Measurements from ENCODE around the gene MAP3K9.
A peak's percentile ranks its signal among the peaks of the same experiment; 100 is the strongest.
"Not testable (repeated sequence)": the region's sequence is repeated elsewhere in the genome, so short reads cannot be mapped to it uniquely, and the experiment has no call there.

Gene MAP3K9

DNA sequence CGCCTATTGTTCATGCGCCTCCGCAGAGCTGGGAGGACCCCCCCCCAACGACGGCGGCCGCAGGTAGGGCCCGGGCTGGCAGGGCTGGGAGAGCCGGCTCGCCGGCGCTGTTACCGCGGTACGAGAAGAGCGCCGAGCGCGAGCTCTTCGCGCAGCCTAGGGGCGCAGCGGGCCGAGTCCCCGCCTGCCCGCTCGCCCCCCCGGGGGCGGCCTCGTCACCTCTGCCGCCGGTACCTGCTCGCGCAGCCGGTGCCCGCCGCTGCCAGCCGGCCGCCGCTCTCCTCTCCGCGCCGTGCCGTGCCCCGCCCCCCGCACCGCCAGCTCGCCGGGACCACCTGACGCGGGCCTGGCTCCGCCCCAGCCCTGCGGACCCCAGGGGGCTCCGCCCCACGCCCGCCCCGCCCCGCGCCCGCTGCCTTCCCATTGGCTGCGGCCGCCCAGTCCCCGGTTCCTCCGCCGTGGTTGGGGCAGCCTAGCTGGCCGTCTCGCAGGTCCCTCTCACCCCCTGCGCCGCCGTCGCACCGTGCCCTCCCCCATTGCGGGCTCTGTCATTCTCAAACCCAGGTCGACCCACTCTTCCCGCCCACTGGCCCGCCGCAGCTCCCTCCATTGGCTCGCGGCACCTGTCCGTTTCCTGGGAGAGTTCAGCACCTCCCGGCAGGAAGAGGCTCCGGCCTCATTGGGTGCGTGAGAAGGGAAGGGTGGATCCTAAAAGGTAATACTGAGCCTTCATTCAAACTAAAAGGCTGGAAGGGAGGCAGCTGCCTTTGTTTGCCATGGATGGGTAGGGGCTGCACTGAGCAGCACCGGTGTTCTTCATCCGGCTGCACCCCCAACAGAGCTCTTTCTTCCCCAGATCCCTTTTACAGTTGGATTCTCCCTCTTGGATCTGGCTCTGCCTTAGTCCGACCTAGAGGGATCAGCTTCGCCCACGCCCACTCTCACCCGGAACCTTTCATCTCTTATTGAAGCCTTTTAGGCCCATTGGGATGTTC, at the start of gene MAP3K9:
Gene MAP3K9, minus strand, starts transcription at position 289 of the 995 bp plus-strand sequence. CDS start 342 bp downstream, outside the sequence.
- DNase-seq (ENCODE audit: low read depth, low spot score) = peak; percentile 92

DNA sequence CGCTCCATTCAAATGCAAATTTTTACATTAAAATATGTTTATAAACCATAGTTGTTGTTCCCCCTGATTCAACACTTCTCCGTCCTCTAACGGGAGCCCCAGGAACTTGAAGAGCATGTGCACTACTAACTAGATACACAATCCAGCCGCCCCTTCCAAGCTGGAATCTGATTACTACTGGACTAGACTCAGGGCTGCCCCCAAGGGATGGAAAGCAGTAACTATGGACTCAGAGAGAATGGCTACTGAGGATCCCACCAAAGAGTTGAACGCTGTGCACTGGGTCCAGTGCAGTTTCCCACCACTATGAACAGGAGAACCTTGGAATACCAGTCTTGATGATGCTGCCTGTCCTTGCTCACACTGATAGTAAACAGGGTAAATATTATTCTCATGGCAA, 49.3 kb upstream of the MAP3K9 start:
- DNase-seq (ENCODE audit: low read depth, low spot score) = no peak

DNA sequence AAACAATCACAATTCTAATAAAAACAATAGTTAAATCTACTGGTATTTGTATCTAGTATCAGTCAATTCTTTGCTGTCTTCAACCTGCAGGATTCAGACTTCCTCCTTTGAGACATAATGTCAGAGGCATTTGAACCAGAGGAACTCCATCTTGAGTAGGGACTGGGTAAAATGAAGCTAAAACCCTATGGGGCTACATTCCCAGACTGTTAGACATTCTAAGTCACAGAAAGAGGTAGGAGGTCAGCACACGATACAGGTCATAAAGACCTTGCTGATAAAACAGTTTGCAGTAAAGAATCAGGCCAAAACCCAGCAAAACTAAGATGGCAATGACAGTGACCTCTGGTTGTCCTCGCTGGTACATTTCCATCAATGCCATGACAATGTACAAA, 48.2 kb upstream of the MAP3K9 start:
- DNase-seq (ENCODE audit: low read depth, low spot score) = no peak

DNA sequence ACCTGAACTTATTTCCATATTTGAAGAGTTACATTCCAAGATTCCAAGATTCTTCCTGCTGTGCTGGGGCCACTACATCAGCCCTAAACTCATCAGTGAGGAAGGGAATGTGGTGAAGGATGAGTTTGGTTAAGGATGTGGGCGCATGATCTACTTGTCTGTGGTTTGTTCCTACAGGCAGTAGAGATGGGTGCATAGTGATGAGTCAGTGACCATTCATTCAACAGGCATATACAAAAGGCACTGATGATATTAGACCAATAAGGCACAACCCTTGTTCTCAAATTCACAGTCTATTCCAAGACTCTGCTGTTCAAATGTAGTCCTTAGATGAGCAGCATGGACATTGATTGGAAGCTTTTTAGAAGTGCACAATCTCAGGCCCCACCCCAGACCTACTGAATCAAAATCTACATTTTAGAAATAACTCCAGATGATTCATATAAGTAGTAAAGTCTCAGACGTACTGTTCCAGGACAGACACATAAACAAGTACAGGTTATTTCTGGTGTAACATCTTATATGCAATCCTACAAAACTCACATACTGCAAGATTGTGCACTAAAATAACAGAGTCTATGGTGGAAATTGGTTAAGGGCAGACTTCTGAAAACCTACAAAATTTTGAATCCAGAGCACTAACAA, 47.7 kb upstream of the MAP3K9 start:
- no peak for DNase-seq (ENCODE audit: low read depth, low spot score)

DNA sequence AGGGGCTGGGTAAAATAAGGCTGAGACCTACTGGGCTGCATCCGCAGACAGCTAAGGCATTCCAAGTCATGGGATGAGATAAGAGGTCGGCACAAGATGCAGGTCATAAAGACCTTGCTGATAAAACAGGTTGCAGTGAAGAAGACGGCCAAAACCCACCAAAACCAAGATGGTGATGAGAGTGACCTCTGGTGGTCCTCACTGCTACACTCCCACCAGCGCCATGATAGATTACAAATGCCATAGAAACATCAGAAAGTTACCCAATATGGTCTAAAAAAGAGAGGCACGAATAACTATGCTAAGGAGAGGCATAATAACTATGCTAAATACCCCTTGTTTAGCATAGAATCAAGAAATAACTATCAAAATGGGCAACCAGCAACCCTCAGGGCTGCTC, 46.2 kb upstream of the MAP3K9 start:
- no peak for DNase-seq (ENCODE audit: low read depth, low spot score)

DNA sequence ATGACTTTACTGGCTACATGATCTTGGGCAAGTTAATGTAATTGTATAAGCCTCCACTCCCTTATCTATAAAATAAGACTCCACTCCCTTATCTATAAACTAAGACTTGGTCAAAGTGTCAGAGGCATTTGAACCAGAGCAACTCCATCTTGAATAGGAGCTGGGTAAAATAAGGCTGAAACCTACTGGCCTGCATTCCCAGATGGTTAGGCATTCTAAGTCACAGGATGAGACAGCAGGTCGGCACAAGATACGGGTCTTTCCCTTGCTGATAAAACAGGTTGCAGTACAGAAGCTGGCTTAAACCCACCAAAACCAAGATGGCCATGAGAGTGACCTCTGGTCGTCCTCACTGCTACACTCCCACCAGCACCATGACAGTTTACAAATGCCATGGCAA, 44.3 kb upstream of the MAP3K9 start:
- not testable (repeated sequence) for DNase-seq (ENCODE audit: low read depth, low spot score)

DNA sequence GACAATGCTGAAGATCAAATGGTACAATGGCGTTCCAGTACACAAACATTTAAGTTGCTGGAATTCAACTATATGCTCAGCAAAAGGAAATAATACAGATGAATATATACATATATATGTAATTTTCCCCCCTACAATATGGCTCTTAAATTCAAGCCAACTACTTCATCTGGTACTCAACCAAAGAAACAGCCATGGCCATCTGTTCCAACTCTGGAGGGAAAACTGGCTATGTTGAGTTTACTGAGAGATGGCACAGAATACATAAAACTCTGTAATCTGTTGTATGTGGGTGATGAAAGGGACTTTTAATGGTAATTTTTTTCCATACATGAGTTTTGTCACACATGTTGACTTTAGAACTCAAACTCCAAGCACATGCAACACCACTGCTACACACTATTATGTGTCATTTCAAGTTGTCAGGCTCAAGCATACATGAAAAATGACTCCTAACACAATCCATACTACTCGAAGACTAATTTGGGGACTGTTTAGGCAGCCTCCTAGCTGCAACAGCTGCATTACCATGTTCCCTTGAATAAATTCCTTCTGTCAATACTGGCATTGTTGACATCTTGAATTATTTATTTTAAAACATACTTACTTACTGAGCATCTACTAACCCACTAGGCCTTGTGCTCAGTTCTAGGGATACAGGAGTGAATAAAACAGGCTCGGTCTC, 38.2 kb upstream of the MAP3K9 start:
- no peak for DNase-seq (ENCODE audit: low read depth, low spot score)

DNA sequence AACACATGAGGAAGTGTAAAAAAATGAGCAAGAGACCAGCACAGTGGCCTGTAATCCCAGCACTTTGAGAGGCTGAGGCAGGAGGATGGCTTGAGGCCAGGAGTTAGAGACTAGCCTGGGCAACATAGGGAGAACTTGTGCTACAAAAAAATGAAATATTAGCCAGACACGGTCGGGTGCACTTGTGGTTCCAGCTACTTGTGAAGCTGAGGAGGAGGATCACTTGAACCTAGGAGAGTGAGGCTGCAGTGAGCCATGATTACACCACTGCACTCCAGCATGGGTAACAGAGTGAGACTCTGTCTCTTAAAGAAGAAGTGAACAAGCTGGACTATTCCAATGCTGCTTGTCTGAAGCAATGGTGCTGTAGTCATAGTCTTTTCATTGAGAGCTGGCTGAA, 36.3 kb upstream of the MAP3K9 start:
- DNase-seq (ENCODE audit: low read depth, low spot score) = no peak

DNA sequence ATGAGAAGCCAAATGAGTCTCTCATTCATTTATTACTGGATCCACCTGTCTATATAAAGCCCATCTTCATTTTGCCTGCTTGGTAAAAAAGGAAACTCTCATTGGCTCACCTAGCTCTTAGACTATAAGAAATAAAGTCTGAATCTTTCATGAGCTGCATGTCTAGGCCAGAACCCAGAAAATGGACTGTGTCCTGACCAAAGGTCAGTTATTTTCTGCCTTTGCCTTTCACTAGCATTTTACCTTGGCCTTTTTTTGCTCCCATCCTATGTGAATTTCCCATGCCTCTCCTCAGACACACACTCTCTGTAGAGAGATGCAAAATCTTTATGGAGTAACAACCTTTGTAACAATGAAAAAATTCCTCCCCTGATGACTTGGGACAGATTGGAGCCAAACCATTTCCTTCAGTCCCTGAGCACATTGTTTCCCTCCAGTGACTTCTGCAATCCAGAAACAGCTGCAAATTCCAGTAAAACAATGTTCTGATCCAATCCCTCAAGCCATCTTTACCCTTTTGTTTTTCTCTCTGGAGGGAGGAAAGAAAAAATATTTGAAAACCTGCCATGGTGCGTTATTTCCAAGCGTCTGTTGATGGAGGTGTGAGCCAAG, 33.6 kb upstream of the MAP3K9 start:
- no peak for DNase-seq (ENCODE audit: low read depth, low spot score)

DNA sequence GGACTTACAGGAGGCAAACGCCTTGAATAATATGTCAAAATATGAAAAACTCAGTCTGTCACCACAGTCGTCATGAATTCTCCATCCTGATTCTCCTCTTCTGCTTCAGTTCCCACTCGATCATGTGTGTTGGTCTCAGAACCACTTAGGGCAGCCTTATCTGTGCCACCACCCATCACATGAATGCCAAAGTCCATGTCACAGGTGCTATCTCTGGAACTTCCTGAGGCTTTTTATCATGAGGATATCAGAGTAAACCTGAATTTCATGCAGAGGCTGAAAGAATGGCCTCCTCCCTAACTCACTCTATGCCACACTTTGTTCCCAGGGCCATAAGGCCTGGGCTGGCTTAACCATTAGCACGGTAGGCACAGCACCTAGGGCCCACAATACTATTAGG, 28.8 kb upstream of the MAP3K9 start:
- no peak for DNase-seq (ENCODE audit: low read depth, low spot score)

DNA sequence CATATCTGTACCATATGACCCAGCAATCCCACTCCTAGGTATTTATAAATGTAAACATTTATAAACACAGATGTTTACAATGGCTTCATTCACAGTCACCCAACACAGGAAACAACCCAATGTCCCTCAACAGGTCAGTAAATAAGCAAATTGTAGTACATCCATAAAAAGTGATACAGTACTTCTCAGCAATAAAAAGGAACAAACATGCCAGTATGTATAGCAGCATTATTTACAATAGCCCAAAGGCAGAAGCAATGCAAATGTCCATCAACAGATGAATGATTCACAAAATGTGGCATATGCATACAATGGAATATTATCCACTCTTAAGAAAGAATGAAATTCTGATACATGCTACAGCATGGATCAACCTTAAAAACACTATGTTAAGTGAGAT, 27.6 kb upstream of the MAP3K9 start:
- DNase-seq (ENCODE audit: low read depth, low spot score) = no peak

DNA sequence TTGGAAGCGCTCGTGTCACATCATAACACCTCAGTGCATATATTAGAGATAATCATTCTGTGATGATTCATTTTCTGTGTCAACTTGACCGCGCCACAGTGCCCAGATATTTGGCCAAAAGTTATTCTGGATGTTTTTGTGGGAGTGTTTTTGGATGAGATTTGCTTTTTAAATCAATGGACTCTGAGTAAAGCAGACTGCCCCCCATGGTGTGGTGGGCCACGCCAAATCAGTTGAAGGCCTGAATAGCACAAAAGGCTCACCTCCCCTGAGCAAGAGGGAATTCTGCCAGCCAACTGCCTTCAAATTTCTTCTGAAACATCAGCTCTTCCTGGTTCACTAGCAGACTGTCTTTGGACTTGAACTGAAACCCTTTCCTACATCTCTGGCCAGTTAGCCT, 24.6 kb upstream of the MAP3K9 start:
- DNase-seq (ENCODE audit: low read depth, low spot score) = no peak

DNA sequence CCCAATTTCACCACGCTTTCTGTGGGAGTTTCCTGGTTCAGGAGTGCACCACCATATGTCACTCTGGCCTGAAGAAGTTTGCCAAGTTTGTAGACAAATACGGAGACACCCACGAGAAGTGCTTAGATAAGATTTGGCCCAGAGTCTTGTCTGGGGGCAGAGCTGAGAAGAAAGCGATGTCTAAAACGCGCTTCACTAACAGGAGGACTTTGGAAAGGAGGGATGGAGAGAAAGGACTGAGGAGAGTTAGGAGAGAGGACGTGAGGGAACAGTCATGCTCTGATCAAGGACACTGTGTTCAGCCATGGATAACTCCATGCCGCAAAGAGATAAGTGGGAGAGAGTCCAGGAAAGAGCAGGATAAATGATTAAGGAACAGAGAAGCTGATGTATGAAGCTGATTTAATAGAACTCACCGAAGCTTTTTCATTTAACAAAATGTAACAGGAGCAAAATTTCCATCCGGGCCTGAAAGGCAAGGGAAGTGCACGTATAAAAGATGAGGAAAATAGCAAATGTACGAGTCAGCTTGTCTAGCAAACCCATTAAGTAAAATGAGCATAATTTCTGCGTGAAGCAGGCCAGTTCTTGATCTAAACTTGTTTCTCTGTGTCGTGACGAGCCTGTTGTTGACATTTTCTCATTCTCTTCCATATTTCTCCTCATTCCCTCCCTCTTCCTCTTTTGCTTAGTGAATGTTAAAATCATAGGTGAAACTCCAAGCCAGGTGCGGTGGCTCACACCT, 23.4 kb upstream of the MAP3K9 start:
- no peak for DNase-seq (ENCODE audit: low read depth, low spot score)

DNA sequence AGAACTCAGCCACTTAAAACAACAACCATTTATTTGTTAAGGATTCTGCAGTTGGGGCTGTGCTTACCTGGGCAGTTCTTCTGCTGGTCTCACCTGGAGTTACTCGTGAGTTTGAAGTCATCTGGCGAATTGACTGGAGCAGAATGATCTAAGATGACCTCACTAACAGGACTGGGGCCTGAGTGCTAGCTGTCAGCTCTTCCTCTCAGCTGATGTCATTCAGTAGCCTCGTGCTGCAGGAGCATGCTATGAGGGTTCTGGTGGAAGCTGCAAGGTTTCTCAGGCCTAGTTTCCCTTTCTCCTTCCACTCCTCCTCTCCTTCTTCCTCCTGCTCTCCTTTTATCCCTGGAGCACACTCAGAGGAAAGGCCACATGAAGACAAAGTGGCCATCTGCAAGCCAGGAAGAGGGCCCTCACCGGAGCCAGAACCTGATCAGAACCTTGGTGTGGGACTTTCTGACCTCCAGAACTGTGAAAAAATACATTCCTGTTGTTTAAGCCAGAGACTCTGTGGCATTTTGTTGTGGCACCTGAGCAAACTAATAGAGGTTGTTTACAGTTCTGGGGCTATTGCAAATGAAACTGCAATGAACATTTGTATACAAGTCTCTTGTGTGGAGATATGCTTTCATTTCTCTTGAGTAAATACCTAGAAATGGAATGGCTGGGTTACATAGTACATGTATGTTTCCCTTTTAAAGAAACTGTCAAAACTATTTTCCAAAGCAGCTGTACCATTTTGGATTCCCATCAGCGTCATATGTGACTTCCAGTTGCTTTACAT, 21.9 kb upstream of the MAP3K9 start:
- no peak for DNase-seq (ENCODE audit: low read depth, low spot score)

DNA sequence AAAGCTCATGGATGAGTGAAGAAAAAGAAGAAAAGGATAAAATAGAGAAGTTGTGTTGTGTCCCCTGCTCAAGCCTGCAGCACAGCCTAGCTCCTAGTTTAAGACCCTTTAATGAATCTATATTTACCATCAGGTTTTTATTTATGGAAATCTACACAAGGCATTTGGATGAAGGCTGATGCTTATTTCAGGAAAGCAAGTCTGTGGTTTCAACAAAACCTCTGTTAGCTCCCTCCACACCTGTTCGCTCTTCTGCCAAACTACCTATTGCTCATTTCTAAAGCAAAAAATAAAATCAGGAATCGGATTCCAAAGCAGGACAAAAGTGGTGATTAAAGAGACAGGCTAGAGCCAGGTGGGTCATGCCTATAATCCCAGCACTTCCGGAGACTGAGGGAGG, 18.9 kb upstream of the MAP3K9 start:
- DNase-seq (ENCODE audit: low read depth, low spot score) = no peak

DNA sequence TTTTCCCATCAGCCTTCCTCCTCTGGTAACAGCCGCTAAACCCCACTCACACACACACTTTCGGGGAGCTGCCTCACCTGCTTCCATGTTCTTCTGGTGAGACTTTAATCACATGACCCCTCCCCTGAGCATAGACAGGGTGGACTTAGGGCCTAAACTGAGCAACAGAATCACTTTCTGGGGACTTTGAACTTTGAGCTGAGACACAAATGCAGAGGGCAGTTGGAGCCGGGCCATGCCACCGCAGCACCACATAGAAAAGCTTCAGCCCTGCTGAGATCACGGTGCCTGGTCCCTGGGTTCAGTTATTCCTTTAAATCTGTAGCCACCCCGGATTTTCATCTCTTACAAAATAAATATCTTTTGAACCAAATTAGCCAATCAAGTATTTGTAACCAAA, 18.4 kb upstream of the MAP3K9 start:
- no peak for DNase-seq (ENCODE audit: low read depth, low spot score)

DNA sequence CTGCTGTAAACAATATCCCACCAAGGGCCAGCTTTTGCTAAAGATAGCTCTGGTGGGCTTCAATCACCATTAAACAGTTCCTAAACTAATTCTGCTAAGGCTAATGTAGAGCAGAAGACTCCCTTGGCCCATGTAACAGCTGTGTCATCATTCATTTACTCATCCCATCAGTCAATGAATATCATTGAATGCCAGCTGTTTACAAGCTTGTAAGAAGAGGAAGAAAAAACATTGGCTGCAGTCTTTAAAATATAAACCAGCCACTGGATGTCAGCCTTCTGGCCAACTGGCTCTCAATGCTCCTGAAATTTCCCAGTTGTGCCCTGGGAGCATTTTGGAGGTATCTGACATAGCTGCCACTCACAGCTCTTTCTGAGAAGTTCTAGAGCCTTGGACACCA, 18.0 kb upstream of the MAP3K9 start:
- no peak for DNase-seq (ENCODE audit: low read depth, low spot score)

DNA sequence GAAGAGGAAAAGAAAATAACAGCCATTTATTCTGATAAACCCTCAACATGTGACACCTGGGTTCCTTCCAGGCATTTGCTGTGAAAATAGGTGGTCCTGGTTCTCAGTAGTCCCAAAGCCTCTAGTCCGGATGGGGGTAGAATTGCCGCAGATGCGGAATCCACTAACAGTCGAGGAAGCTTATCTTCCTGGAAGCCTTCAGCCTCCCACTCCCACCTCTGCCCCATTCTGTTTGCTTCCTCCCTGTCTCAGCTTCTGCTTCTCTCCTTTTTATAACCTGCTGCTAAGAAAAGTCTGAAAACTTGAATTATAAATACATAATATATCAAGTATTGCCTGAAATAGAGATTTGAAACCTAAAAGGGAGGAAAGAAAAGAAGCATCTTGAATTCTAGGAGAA, 14.0 kb upstream of the MAP3K9 start:
- no peak for DNase-seq (ENCODE audit: low read depth, low spot score)

DNA sequence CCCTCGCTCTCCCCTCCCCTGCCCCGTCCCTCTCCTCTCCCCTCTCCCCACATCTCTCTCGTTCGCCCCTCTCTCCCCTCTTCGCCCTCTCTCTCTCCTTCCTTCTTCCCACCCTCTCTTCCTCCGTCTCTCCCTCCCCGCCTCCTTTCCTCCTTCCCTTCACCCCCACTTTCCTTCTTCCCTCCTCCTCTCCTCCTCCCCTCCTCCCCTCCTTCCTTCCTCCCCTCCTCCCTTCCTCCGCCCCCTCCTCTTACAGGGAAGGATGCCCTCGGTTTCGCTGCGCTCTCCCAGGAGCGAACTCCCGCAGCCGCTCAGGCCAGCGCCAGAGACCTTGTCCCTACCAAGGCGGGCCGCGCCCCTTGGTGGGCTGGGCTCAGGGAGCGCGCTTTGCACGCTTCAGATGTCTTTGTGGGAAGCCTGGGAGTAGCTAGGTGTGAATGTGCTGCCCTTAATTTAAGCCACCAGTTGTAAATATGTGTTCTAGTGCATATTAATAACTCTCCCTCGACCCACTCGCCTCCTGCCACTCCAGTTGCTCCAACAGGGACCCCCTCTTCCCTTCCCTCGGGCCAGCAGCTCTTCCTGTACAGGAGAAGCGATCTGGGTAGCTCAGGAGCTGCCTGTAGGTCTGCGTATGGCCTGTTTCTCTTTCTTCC, 13.3 kb upstream of the MAP3K9 start:
- DNase-seq (ENCODE audit: low read depth, low spot score) = peak; percentile 69
